Measurements from ENCODE around the gene LRP10. TPM values are rescaled to one million over a fixed set of nuclear protein-coding genes. Genes with fewer than 3 reads are reported as not detected.

The LRP10 gene
- total RNA-seq, 1 experiment from 2014 or later, result 29.6 TPM

DNA sequence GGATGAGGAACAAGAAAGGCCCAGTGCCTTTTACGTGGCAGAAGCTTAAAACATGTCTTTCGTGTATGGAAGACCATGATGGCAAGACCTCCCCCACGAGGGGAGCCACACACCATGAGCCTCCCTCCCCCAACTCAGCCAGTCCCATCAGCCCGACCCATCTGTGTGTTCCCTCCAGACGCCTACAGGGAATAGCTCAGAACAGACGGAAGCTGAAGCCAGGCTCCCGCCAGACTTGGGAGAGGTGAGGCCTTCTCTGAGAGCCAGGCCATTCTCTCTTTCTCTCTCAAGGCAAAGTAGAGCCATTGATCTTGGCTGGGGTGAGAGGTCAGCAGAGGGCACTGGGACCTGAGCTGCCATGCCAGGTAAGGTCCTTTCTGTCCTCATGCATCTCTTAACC lies 20.9 kb downstream of the LRP10 start:
- Histone ChIP-seq H3K27me3 (replicated peaks; ENCODE audit: control insufficient read depth, insufficient read depth, low read length) (no peaks in the 10 kb centered on the region), H3K4me3 (ENCODE audit: low read depth, low read length) (no peak overlapping the region), H3K4me1 (0 out of 2 replicates have a peak, but pooled peaks cover 2% of the 10 kb centered on the region), H3K36me3 (ENCODE audit: control insufficient read depth, insufficient read depth, low read length) (no peaks in the 10 kb centered on the region), H3K9me3 (no peaks in the 10 kb centered on the region)
- Mint-ChIP-seq H3K9me3 (ENCODE audit: unreplicated experiment) (no peaks in the 10 kb centered on the region), H3K27me3 (ENCODE audit: insufficient read depth, unreplicated experiment) (no peaks in the 10 kb centered on the region), H3K4me3 (ENCODE audit: unreplicated experiment) (no peak overlapping the region), H3K36me3 (ENCODE audit: insufficient read depth, unreplicated experiment) (no peaks in the 10 kb centered on the region), H3K27ac (ENCODE audit: unreplicated experiment) (no peak overlapping the region), H3K4me1 (ENCODE audit: low read depth, unreplicated experiment) (no peaks in the 10 kb centered on the region)
- POLR2A ChIA-PET, result no interaction called here
- no TSS peak for BruUV-seq (replicated peaks)
- DNase-seq, result no peak
- intact Hi-C loops (cut with micrococcal nuclease; ENCODE audit: unreplicated experiment), result no loop called here
- TF ChIP-seq, protein P1, sequence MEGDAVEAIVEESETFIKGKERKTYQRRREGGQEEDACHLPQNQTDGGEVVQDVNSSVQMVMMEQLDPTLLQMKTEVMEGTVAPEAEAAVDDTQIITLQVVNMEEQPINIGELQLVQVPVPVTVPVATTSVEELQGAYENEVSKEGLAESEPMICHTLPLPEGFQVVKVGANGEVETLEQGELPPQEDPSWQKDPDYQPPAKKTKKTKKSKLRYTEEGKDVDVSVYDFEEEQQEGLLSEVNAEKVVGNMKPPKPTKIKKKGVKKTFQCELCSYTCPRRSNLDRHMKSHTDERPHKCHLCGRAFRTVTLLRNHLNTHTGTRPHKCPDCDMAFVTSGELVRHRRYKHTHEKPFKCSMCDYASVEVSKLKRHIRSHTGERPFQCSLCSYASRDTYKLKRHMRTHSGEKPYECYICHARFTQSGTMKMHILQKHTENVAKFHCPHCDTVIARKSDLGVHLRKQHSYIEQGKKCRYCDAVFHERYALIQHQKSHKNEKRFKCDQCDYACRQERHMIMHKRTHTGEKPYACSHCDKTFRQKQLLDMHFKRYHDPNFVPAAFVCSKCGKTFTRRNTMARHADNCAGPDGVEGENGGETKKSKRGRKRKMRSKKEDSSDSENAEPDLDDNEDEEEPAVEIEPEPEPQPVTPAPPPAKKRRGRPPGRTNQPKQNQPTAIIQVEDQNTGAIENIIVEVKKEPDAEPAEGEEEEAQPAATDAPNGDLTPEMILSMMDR (IDR thresholded peaks at IDR 0.05; ENCODE audit: insufficient read depth in 1 of 2, low read depth in 1 of 2, low read length in 1 of 2, severe bottlenecking in 1 of 2, unreplicated experiment in 1 of 2), result no peak
- CTCF ChIA-PET, result interaction anchor here (1.2 kb wide), 1 partner anchor 10 kb away, joined by 6 read pairs; the partner anchor contains the start of gene REM2

DNA sequence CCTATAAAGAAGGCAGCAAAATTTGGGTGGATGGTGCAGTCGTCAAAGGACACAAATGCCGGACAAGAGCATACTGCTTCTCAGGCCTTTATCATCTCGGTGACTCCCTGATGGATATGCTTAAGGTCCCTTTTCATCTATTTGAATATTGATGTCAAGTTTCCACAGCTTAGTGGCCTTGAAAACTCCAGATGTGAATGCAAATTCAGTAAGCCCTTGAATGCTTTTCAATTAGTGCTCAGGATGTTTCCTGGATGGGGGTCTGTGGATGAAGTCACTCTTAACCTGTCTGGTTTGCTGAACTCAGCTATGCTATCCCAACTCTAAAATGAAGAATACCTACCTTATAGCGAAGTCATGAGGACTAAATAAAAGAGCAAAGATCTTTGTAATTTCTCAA lies 22.2 kb downstream of the LRP10 start:
- intact Hi-C loops (cut with micrococcal nuclease; ENCODE audit: unreplicated experiment), result no loop called here
- Mint-ChIP-seq H3K27me3 (ENCODE audit: insufficient read depth, unreplicated experiment) (no peaks in the 10 kb centered on the region), H3K27ac (ENCODE audit: unreplicated experiment) (no peak overlapping the region), H3K36me3 (ENCODE audit: insufficient read depth, unreplicated experiment) (no peaks in the 10 kb centered on the region), H3K9me3 (ENCODE audit: unreplicated experiment) (no peaks in the 10 kb centered on the region), H3K4me3 (ENCODE audit: unreplicated experiment) (no peak overlapping the region), H3K4me1 (ENCODE audit: low read depth, unreplicated experiment) (no peaks in the 10 kb centered on the region)
- ChIA-PET CTCF (no interaction called here), POLR2A (no interaction called here)
- no peak overlapping the region for H3K4me3 ChIP-seq (ENCODE audit: low read depth, low read length)
- DNase-seq, result no peak
- BruUV-seq (replicated peaks), result no TSS peak
- no peaks in the 10 kb centered on the region for H3K27me3 ChIP-seq (replicated peaks; ENCODE audit: control insufficient read depth, insufficient read depth, low read length)
- 0 out of 2 replicates have a peak, but pooled peaks cover 7% of the 10 kb centered on the region for H3K4me1 ChIP-seq
- H3K9me3 ChIP-seq, result no peaks in the 10 kb centered on the region
- H3K36me3 ChIP-seq (ENCODE audit: control insufficient read depth, insufficient read depth, low read length), result peaks cover 1% of the 10 kb centered on the region
- TF ChIP-seq, protein P1 (IDR thresholded peaks at IDR 0.05; ENCODE audit: insufficient read depth in 1 of 2, low read depth in 1 of 2, low read length in 1 of 2, severe bottlenecking in 1 of 2, unreplicated experiment in 1 of 2), result no peak

DNA sequence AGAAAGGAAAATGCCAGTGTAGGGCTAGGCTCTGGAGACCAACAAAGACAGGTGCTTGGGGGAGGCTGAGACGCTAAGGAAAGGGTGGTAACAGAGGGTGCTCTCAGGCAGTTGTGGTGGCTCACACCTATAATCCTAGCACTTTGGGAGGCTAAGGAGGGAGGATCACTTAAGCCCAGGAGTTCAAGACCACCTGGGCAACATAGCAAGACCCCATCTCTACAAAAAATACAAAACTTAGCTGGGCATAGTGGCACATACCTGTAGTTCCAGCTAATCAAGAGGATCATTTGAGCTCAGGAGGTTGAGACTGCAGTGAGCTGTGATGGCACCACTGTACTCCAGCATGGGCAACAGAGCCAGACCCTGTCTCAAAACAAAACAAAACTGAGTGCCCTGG lies 23.9 kb downstream of the LRP10 start:
- Mint-ChIP-seq H3K4me3 (ENCODE audit: unreplicated experiment) (no peak overlapping the region), H3K36me3 (ENCODE audit: insufficient read depth, unreplicated experiment) (no peaks in the 10 kb centered on the region), H3K27ac (ENCODE audit: unreplicated experiment) (no peak overlapping the region), H3K27me3 (ENCODE audit: insufficient read depth, unreplicated experiment) (no peaks in the 10 kb centered on the region), H3K9me3 (ENCODE audit: unreplicated experiment) (no peaks in the 10 kb centered on the region), H3K4me1 (ENCODE audit: low read depth, unreplicated experiment) (no peaks in the 10 kb centered on the region)
- ChIA-PET POLR2A (no interaction called here), CTCF (no interaction called here)
- TF ChIP-seq, protein P1 (IDR thresholded peaks at IDR 0.05; ENCODE audit: insufficient read depth in 1 of 2, low read depth in 1 of 2, low read length in 1 of 2, severe bottlenecking in 1 of 2, unreplicated experiment in 1 of 2), result no peak
- Histone ChIP-seq H3K9me3 (no peaks in the 10 kb centered on the region), H3K27me3 (replicated peaks; ENCODE audit: control insufficient read depth, insufficient read depth, low read length) (no peaks in the 10 kb centered on the region), H3K4me3 (ENCODE audit: low read depth, low read length) (no peak overlapping the region), H3K36me3 (ENCODE audit: control insufficient read depth, insufficient read depth, low read length) (peaks cover 2% of the 10 kb centered on the region), H3K4me1 (0 out of 2 replicates have a peak, but pooled peaks cover 7% of the 10 kb centered on the region)
- intact Hi-C loops (cut with micrococcal nuclease; ENCODE audit: unreplicated experiment), result no loop called here
- no peak for DNase-seq
- no TSS peak for BruUV-seq (replicated peaks)
